ENCODE measurements around the gene BIN2. TPM values are rescaled to one million over a fixed set of nuclear protein-coding genes. Genes with fewer than 3 reads are reported as not detected.

Gene BIN2
- total and polyA plus RNA-seq, 10 of the 15 experiments (the other 5 are each of a cell fraction or from before 2014, with no cell fraction given), result 8.6 to 42.9 (median 32.1) TPM

GRCh38 chr12:51328587-51328986 lies 4.6 kb upstream of the BIN2 start:
- DNase-seq (ENCODE audit: low read depth, low spot score) (no peak), ATAC-seq (no peak), FAIRE-seq (no peak)
- BruUV-seq (replicated peaks), result no TSS peak
- WGBS (ENCODE audit: insufficient coverage, insufficient replicate concordance, low lambda C conversion rate, missing lambda C conversion rate), result 96% methylated on average over 4 of the region's 4 CpGs
- SMC1A ChIA-PET (ENCODE audit: uncharacterized antibody, unreplicated experiment), result no interaction called here
- no peaks in the 10 kb centered on the region for H3K9me3 ChIP-seq (replicated peaks; ENCODE audit: control insufficient read depth, insufficient read depth, low read length)
- intact Hi-C loops (cut with micrococcal nuclease; ENCODE audit: unreplicated experiment) (loop anchor here (10.0 kb wide), 1 partner anchor 564 kb away; the partner anchor contains the start of gene ATF1), in situ Hi-C loops (cut with MboI) (no loop called here)
- H3K4me3 ChIP-seq, result no peak overlapping the region
- peaks cover 39% of the 10 kb centered on the region for H3K4me1 ChIP-seq (ENCODE audit: control insufficient read depth, insufficient read depth, low read length)
- no peaks in the 10 kb centered on the region for H4K20me1 ChIP-seq (ENCODE audit: control insufficient read depth, insufficient read depth)
- RAD21 ChIA-PET (ENCODE audit: unreplicated experiment), result no interaction called here
- POLR2A ChIA-PET, result no interaction called here
- peaks cover 8% of the 10 kb centered on the region for H3K79me2 ChIP-seq (ENCODE audit: control insufficient read depth, insufficient read depth, low read length)
- no peak overlapping the region for H3K9ac ChIP-seq (ENCODE audit: control insufficient read depth, insufficient read depth, low read length)
- CTCF ChIA-PET, result interaction anchor here (4.9 kb wide), 1 partner anchor 12 kb away, joined by 27 read pairs; no protein-coding TSS in a partner anchor
- TF ChIP-seq CREM (IDR thresholded peaks at IDR 0.05; ENCODE audit: low read depth) (no peak), SRF (IDR thresholded peaks at IDR 0.05; ENCODE audit: low read depth in 2 of 2, low read length in 2 of 2) (no peak), TARDBP (IDR thresholded peaks at IDR 0.05; ENCODE audit: borderline replicate concordance) (no peak), POLR2AphosphoS5 (IDR thresholded peaks at IDR 0.05; ENCODE audit: low read length) (no peak), CBX5 (IDR thresholded peaks at IDR 0.05; ENCODE audit: low read depth) (no peak), PAX5 (IDR thresholded peaks at IDR 0.05; ENCODE audit: borderline replicate concordance, low read depth, low read length) (no peak), NFYB (IDR thresholded peaks at IDR 0.05; ENCODE audit: insufficient read depth, low read depth, low read length) (no peak), TCF7 (IDR thresholded peaks at IDR 0.05; ENCODE audit: borderline replicate concordance) (no peak), POLR2AphosphoS2 (IDR thresholded peaks at IDR 0.05; ENCODE audit: low read depth, low read length) (no peak), IKZF1 (conservative IDR thresholded peaks at IDR 0.05) (no peak), ZNF274 (IDR thresholded peaks at IDR 0.05; ENCODE audit: insufficient read depth, insufficient read length) (no peak), ZNF217 (IDR thresholded peaks at IDR 0.05) (no peak), MTA2 (IDR thresholded peaks at IDR 0.05; ENCODE audit: low read depth) (no peak)
- H3K36me3 ChIP-seq (ENCODE audit: control insufficient read depth in 2 of 2, insufficient read depth in 2 of 2, low read length in 1 of 2), result no peaks in the 10 kb centered on the region
- no peak overlapping the region for H2AFZ ChIP-seq (ENCODE audit: control insufficient read depth, low read depth, low read length)
- no peak overlapping the region for H3K4me2 ChIP-seq (ENCODE audit: control insufficient read depth, insufficient read depth)
- no peaks in the 10 kb centered on the region for H3K27me3 ChIP-seq (replicated peaks in 1 of 2; ENCODE audit: control insufficient read depth in 2 of 2, insufficient read depth in 2 of 2, low read length in 1 of 2)
- H3K27ac ChIP-seq (ENCODE audit: control insufficient read depth, insufficient read depth), result no peak overlapping the region
